Spleen (tissue), 11 donors: ENCODE data around the gene JMJD1C. TPM values are rescaled to one million over a fixed set of nuclear protein-coding genes. Genes with fewer than 3 reads are reported as not detected.

Experiments used
- DNase-seq: peaks from one replicate; pipeline ENCODE4 v3.0.0-alpha.2; 2020
- H3K27ac ChIP-seq, 8 donors: fragments of 200-600 bp; sonication (generic) in 7 of 8; 1 replicate in 4 of 8; 2 replicates in 4 of 8; pipeline versions ENCODE4 v1.5.0 to v1.8.0; 2016 to 2021; ENCODE audit warnings: inconsistent platforms in 4 of 8, mild to moderate bottlenecking in 4 of 8, moderate library complexity in 1 of 8
- H3K27me3 ChIP-seq, 7 donors: fragments of 200-600 bp; sonication (generic) in 6 of 7; replicated peaks in 1 of 7; 1 replicate in 4 of 7; 2 replicates in 3 of 7; pipeline versions ENCODE4 v1.5.0 to v1.8.0; 2016 to 2021; ENCODE audit warnings: inconsistent platforms in 3 of 7, mild to moderate bottlenecking in 1 of 7
- H3K36me3 ChIP-seq, 6 donors: fragments of 200-600 bp; sonication (generic) in 5 of 6; 1 replicate in 4 of 6; 2 replicates in 2 of 6; pipeline versions ENCODE4 v1.5.0 to v1.8.0; 2016 to 2021; ENCODE audit warnings: inconsistent platforms in 2 of 6
- H3K4me1 ChIP-seq, 6 donors: fragments of 200-600 bp; sonication (generic) in 5 of 6; 1 replicate in 3 of 6; 2 replicates in 3 of 6; pipeline versions ENCODE4 v1.5.0 to v1.8.0; 2016 to 2021; ENCODE audit warnings: inconsistent platforms in 3 of 6
- H3K4me3 ChIP-seq, 8 donors: fragments of 200-600 bp; sonication (generic) in 7 of 8; 1 replicate in 4 of 8; 2 replicates in 4 of 8; pipeline versions ENCODE4 v1.5.0 to v1.8.0; 2016 to 2021; ENCODE audit warnings: inconsistent platforms in 4 of 8, mild to moderate bottlenecking in 4 of 8, moderate library complexity in 2 of 8
- H3K9me3 ChIP-seq, 8 donors: fragments of 200-600 bp; sonication (generic) in 7 of 8; 1 replicate in 4 of 8; 2 replicates in 4 of 8; pipeline versions ENCODE4 v1.5.0 to v1.8.0; 2016 to 2021; ENCODE audit warnings: inconsistent platforms in 4 of 8
- CTCF ChIP-seq, 11 experiments: fragments of 200-600 bp in 7 of 11; fragments of 450-650 bp in 4 of 11; sonication (generic) in 4 of 11; IDR thresholded peaks in 8 of 11; conservative IDR thresholded peaks in 3 of 11; 1 replicate in 7 of 11; 2 replicates in 4 of 11; pipeline versions ENCODE4 v1.4.0 to v1.8.0; 2016 to 2021; ENCODE audit warnings: antibody characterized with exemption in 11 of 11, inconsistent platforms in 4 of 11, mild to moderate bottlenecking in 1 of 11
- POLR2A ChIP-seq, 3 donors: fragments of 450-650 bp; IDR thresholded peaks; one replicate each; pipeline ENCODE4 v1.5.1; 2017; ENCODE audit warnings: antibody characterized with exemption in 3 of 3, mild to moderate bottlenecking in 1 of 3
- POLR2AphosphoS5 ChIP-seq, 3 donors: sonication (generic); formaldehyde crosslinking; IDR thresholded peaks; one replicate each; pipeline ENCODE4 v1.5.1; 2017; ENCODE audit warnings: antibody characterized with exemption in 3 of 3
- WGBS, 5 donors: extraction: QIAGEN DNeasy Blood & Tissue Kit in 3 of 5; methylation state at CpG; one replicate each; pipeline versions ENCODE4 v1.1.5 to v1.1.7; 2013 to 2018; 5-methylcytosine and 5-hydroxymethylcytosine counted together
- intact Hi-C: fragments of 100-400 bp; cut with DNase I; formaldehyde crosslinking; loops from one replicate; pipeline ENCODE4 v1.15.0; 2023; ENCODE audit warnings: low total_unique reads
- polyA plus RNA-seq, 3 donors: library from polyadenylated mRNA; stranded (reverse); fragments of 200-250 nt; gene quantifications; one replicate each; pipeline ENCODE4 v1.2.1, GENCODE V29; 2013
- total RNA-seq, 7 donors: library from RNA; depleted of rRNA in 3 of 7; stranded (reverse); fragments of >200 nt in 3 of 7; fragmentation: NEBNext Ultra II Directional in 4 of 7; extraction: Animal tissue kit (Norgen Biotek cat#: 25700) in 4 of 7; gene quantifications; one replicate each; pipeline versions ENCODE4 v1.1.0 to v1.2.1, GENCODE V29; 2016 to 2021
- donor health status: healthy with polysubstance abuse.
- donor health status: DM: no; HTN: no; CAD: no; lungs with moderate emphysema.
- donor health status: DM: no; HTN: no; CAD: no.
- donor health status: Bipolar disorder and iron deficiency.
- donor health status: healthy.
- donor health status: DM: no; HTN: no; CAD: no.
- donor health status: DM: yes; HTN: yes; CAD: no.

JMJD1C gene
- total and polyA plus RNA-seq, 10 donors = 54.3 to 272 (median 137) TPM

- H3K4me3 ChIP-seq = no peak overlapping the region
- WGBS, 5 donors = 84 to 93% (median 85%) methylated on average over 3 of the region's 3 CpGs
- intact Hi-C loops = no loop called here
- H3K9me3 ChIP-seq = no peaks in the 10 kb centered on the region
- peaks cover 11 to 54% (median 23%) of the 10 kb centered on the region in 6 donors for H3K4me1 ChIP-seq
- H3K27ac ChIP-seq = no peak overlapping the region
- TF ChIP-seq POLR2AphosphoS5 (IDR thresholded peaks at IDR 0.05) = no peak
- no peak for TF ChIP-seq CTCF (IDR thresholded peaks at IDR 0.05 in 8 of 11, conservative IDR thresholded peaks at IDR 0.05 in 3 of 11)
- no peak for TF ChIP-seq POLR2A (IDR thresholded peaks at IDR 0.05)
- no peaks in the 10 kb centered on the region for H3K36me3 ChIP-seq
- no peak for DNase-seq
- H3K27me3 ChIP-seq = no peaks in the 10 kb centered on the region
Observed at GRCh38 chr10:63423494-63423893, 42.3 kb downstream of the JMJD1C start.

- peaks cover 11 to 58% (median 24%) of the 10 kb centered on the region in 6 donors for H3K4me1 ChIP-seq
- no peak overlapping the region for H3K4me3 ChIP-seq
- no peaks in the 10 kb centered on the region for H3K9me3 ChIP-seq
- TF ChIP-seq CTCF (IDR thresholded peaks at IDR 0.05 in 8 of 11, conservative IDR thresholded peaks at IDR 0.05 in 3 of 11) (no peak), POLR2AphosphoS5 (IDR thresholded peaks at IDR 0.05) (no peak), POLR2A (IDR thresholded peaks at IDR 0.05) (no peak)
- intact Hi-C loops = no loop called here
- H3K27me3 ChIP-seq = no peaks in the 10 kb centered on the region
- H3K36me3 ChIP-seq = no peaks in the 10 kb centered on the region
- DNase-seq = no peak
- peak overlapping the region in 6 of 8 donors; percentile 38 to 57 (median 50) for H3K27ac ChIP-seq
Observed at GRCh38 chr10:63421591-63421990, 44.2 kb downstream of the JMJD1C start.

- Histone ChIP-seq H3K27ac (no peak overlapping the region), H3K9me3 (no peaks in the 10 kb centered on the region), H3K4me3 (no peak overlapping the region), H3K4me1 (peaks cover 3 to 43% (median 18%) of the 10 kb centered on the region in 6 donors), H3K36me3 (no peaks in the 10 kb centered on the region), H3K27me3 (no peaks in the 10 kb centered on the region)
- DNase-seq = no peak
- WGBS, 5 donors = 82 to 93% (median 89%) methylated on average over 1 of the region's 1 CpG
- intact Hi-C loops = no loop called here
- TF ChIP-seq CTCF (IDR thresholded peaks at IDR 0.05 in 8 of 11, conservative IDR thresholded peaks at IDR 0.05 in 3 of 11) (no peak), POLR2AphosphoS5 (IDR thresholded peaks at IDR 0.05) (no peak), POLR2A (IDR thresholded peaks at IDR 0.05) (no peak)
Observed at GRCh38 chr10:63416376-63416775, 49.4 kb downstream of the JMJD1C start.

GRCh38 chr10:63415640-63416244, 50.0 kb downstream of the JMJD1C start:
- intact Hi-C loops = no loop called here
- no peak for DNase-seq
- no peak overlapping the region for H3K4me3 ChIP-seq
- TF ChIP-seq CTCF (IDR thresholded peaks at IDR 0.05 in 8 of 11, conservative IDR thresholded peaks at IDR 0.05 in 3 of 11) (no peak), POLR2A (IDR thresholded peaks at IDR 0.05) (no peak), POLR2AphosphoS5 (IDR thresholded peaks at IDR 0.05) (no peak)
- no peaks in the 10 kb centered on the region for H3K27me3 ChIP-seq
- H3K27ac ChIP-seq = no peak overlapping the region
- no peaks in the 10 kb centered on the region for H3K9me3 ChIP-seq
- WGBS, 5 donors = 62 to 67% (median 63%) methylated on average over 5 of the region's 5 CpGs
- peaks cover 0 to 38% (median 12%) of the 10 kb centered on the region in 6 donors for H3K4me1 ChIP-seq
- no peaks in the 10 kb centered on the region for H3K36me3 ChIP-seq
